ENCODE results near the gene SPG7.

Gene SPG7

GRCh38 chr16:89502081-89502843, 5.9 kb upstream of the SPG7 start:
- TF ChIP-seq ZBTB20 (tag by site-specific recombination; IDR thresholded peaks at IDR 0.05) (peak; percentile 33; the same call in 1 of the 2 replicates), ZNF629 (tag by site-specific recombination; IDR thresholded peaks at IDR 0.05) (no peak)
- Histone ChIP-seq H3K4me1 (ENCODE audit: control insufficient read depth, insufficient read depth, low read length) (no peaks in the 10 kb centered on the region), H3K9me3 (ENCODE audit: control insufficient read depth, insufficient read depth, low read depth, low read length) (no peaks in the 10 kb centered on the region), H3K36me3 (ENCODE audit: control insufficient read depth in 2 of 2, insufficient read depth in 1 of 2, low read length in 2 of 2) (no peaks in the 10 kb centered on the region; a peak in 1 of 3 replicates), H3K4me3 (ENCODE audit: low read depth, low read length) (no peak overlapping the region), H3K27ac (ENCODE audit: extremely low read depth, low read depth, low read length) (no peak overlapping the region)
- POLR2A ChIA-PET, result interaction anchor here (0.7 kb wide), 1 partner anchor 86 kb away, joined by 8 read pairs; no protein-coding TSS in a partner anchor
- CTCF ChIA-PET, result interaction anchor here (0.6 to 0.7 kb wide), 3 partner anchors 11 to 852 kb away, joined by 3 to 4 read pairs (median 4); no protein-coding TSS in a partner anchor

GRCh38 chr16:89504091-89504490, 4.1 kb upstream of the SPG7 start:
- Histone ChIP-seq H3K4me1 (ENCODE audit: control insufficient read depth, insufficient read depth, low read length) (no peaks in the 10 kb centered on the region), H3K36me3 (ENCODE audit: control insufficient read depth in 2 of 2, insufficient read depth in 1 of 2, low read length in 2 of 2) (no peaks in the 10 kb centered on the region), H3K4me3 (ENCODE audit: low read depth, low read length) (no peak overlapping the region), H3K9me3 (ENCODE audit: control insufficient read depth, insufficient read depth, low read depth, low read length) (no peaks in the 10 kb centered on the region), H3K27ac (ENCODE audit: extremely low read depth, low read depth, low read length) (no peak overlapping the region)
- CTCF ChIA-PET, result interaction anchor here (0.6 to 0.9 kb wide), 2 partner anchors 12 to 144 kb away, joined by 3 to 5 read pairs; no protein-coding TSS in a partner anchor
- POLR2A ChIA-PET, result no interaction called here
- no peak for TF ChIP-seq ZNF350 (tag by site-specific recombination; IDR thresholded peaks at IDR 0.05)
- no peak for TF ChIP-seq INSM2 (tag by site-specific recombination; IDR thresholded peaks at IDR 0.05)
- no peak for TF ChIP-seq SCRT2 (tag by site-specific recombination; IDR thresholded peaks at IDR 0.05)
- no peak for TF ChIP-seq ZSCAN18 (tag by site-specific recombination; IDR thresholded peaks at IDR 0.05)
- no peak for TF ChIP-seq ZNF518A (tag by site-specific recombination; conservative IDR thresholded peaks at IDR 0.05; ENCODE audit: low read depth)
- no peak for TF ChIP-seq ZNF561 (tag by site-specific recombination; IDR thresholded peaks at IDR 0.05; ENCODE audit: borderline replicate concordance)

GRCh38 chr16:89505204-89506112, 2.7 kb upstream of the SPG7 start:
- CTCF ChIA-PET, result interaction anchor here (0.7 kb wide), 1 partner anchor 120 kb away, joined by 3 read pairs; no protein-coding TSS in a partner anchor
- TF ChIP-seq ZNF112 (tag by site-specific recombination; IDR thresholded peaks at IDR 0.05) (no peak), SP3 (tag by site-specific recombination; IDR thresholded peaks at IDR 0.05) (0 out of 2 replicates have a peak, but pooled peaks have one; percentile 12), SP7 (tag by site-specific recombination; IDR thresholded peaks at IDR 0.05) (peak; percentile 77), ZNF518A (tag by site-specific recombination; conservative IDR thresholded peaks at IDR 0.05; ENCODE audit: low read depth) (peak; percentile 52), KLF16 (tag by site-specific recombination; IDR thresholded peaks at IDR 0.05) (no peak), ZNF629 (tag by site-specific recombination; IDR thresholded peaks at IDR 0.05) (peak; percentile 80), ZNF335 (tag by site-specific recombination; conservative IDR thresholded peaks at IDR 0.05) (peak; percentile 45), MYNN (tag by site-specific recombination; IDR thresholded peaks at IDR 0.05; ENCODE audit: borderline replicate concordance) (no peak)

More at GRCh38 chr16:89505204-89506112, 2.7 kb upstream of the SPG7 start:
- peaks cover under 1 to 2% of the 10 kb centered on the region in 2 experiments; a peak in 2 of 3 replicates for H3K36me3 ChIP-seq (ENCODE audit: control insufficient read depth in 2 of 2, insufficient read depth in 1 of 2, low read length in 2 of 2)
- no peak overlapping the region for H3K27ac ChIP-seq (ENCODE audit: extremely low read depth, low read depth, low read length)
- H3K4me3 ChIP-seq (ENCODE audit: low read depth, low read length), result no peak overlapping the region
- no peaks in the 10 kb centered on the region for H3K9me3 ChIP-seq (ENCODE audit: control insufficient read depth, insufficient read depth, low read depth, low read length)
- POLR2A ChIA-PET, result no interaction called here
- no peaks in the 10 kb centered on the region for H3K4me1 ChIP-seq (ENCODE audit: control insufficient read depth, insufficient read depth, low read length)

Data from HEK293 (cell line).